GM19395 (cell line): ENCODE data around the gene OR52I2.

ENCODE experiments used
- ATAC-seq: cut with Tn5 transposase; IDR thresholded peaks from one replicate; pipeline ENCODE4 v1.9.1; 2021; ENCODE audit warnings: mild to moderate bottlenecking, moderate library complexity; ENCODE audit not compliant: unreplicated experiment

OR52I2 gene

GRCh38 chr11:4581443-4581842, at the start of gene OR52I2:
TSS of gene OR52I2 (plus strand) at chr11:4581743.
- no peak for ATAC-seq

GRCh38 chr11:4539603-4540219, 41.8 kb upstream of the OR52I2 start:
- ATAC-seq, result peak; percentile 84

- no peak for ATAC-seq
Observed at GRCh38 chr11:4541071-4541470, 40.5 kb upstream of the OR52I2 start.

GRCh38 chr11:4543561-4543960, 38.0 kb upstream of the OR52I2 start:
- ATAC-seq, result no peak

- no peak for ATAC-seq
Observed at GRCh38 chr11:4544891-4545290, 36.7 kb upstream of the OR52I2 start, which contains the start of gene OR52M1. TSS of gene OR52M1 (plus strand) at chr11:4545191. CDS start at chr11:4545191, 0 bp downstream.

GRCh38 chr11:4546878-4547277, 34.7 kb upstream of the OR52I2 start:
- ATAC-seq, result no peak

- ATAC-seq, result no peak
Observed at GRCh38 chr11:4547416-4547815, 34.1 kb upstream of the OR52I2 start.

- ATAC-seq, result no peak
Observed at GRCh38 chr11:4551346-4551979, 30.1 kb upstream of the OR52I2 start.

- no peak for ATAC-seq
Observed at GRCh38 chr11:4559527-4560440, 21.8 kb upstream of the OR52I2 start.

- ATAC-seq, result no peak
Observed at GRCh38 chr11:4560467-4560866, 21.1 kb upstream of the OR52I2 start.

GRCh38 chr11:4565371-4565770, 16.2 kb upstream of the OR52I2 start:
- ATAC-seq, result no peak

GRCh38 chr11:4569075-4569474, 12.5 kb upstream of the OR52I2 start:
- no peak for ATAC-seq

GRCh38 chr11:4576880-4577279, 4.7 kb upstream of the OR52I2 start:
- ATAC-seq, result no peak

- ATAC-seq, result no peak
Observed at GRCh38 chr11:4577761-4578160, 3.8 kb upstream of the OR52I2 start.

GRCh38 chr11:4578624-4579023, 2.9 kb upstream of the OR52I2 start:
- ATAC-seq, result no peak

- no peak for ATAC-seq
Observed at GRCh38 chr11:4580124-4580523, 1.4 kb upstream of the OR52I2 start.

GRCh38 chr11:4589017-4589416, 7.5 kb downstream of the OR52I2 start:
- ATAC-seq, result no peak

- ATAC-seq, result no peak
Observed at GRCh38 chr11:4593739-4594138, 12.2 kb downstream of the OR52I2 start, which contains the start of gene OR52I1. TSS of gene OR52I1 (plus strand) at chr11:4594039. CDS start at chr11:4594039, 0 bp downstream.

- ATAC-seq, result no peak
Observed at GRCh38 chr11:4605057-4605456, 23.5 kb downstream of the OR52I2 start.

GRCh38 chr11:4606231-4607015, 24.9 kb downstream of the OR52I2 start:
- no peak for ATAC-seq

GRCh38 chr11:4607096-4607495, 25.6 kb downstream of the OR52I2 start:
- no peak for ATAC-seq
